H1 (cell line): ENCODE data around the gene ATOH7.
"Not testable (repeated sequence)": the region's sequence is repeated elsewhere in the genome, so short reads cannot be mapped to it uniquely, and the experiment has no call there.

Experiments
- ATF2 ChIP-seq: IDR thresholded peaks from 2 replicates; pipeline ENCODE4 v1.6.1; 2012; ENCODE audit warnings: low read length, inconsistent platforms
- CEBPB ChIP-seq: IDR thresholded peaks from 2 replicates; pipeline ENCODE4 v1.6.1; 2012; ENCODE audit warnings: low read depth, low read length
- CREB1 ChIP-seq: IDR thresholded peaks from 2 replicates; pipeline ENCODE4 v1.6.1; 2012; ENCODE audit warnings: inconsistent platforms
- EZH2 ChIP-seq: fragments of 200-600 bp; sonication (generic); IDR thresholded peaks from 2 replicates; pipeline ENCODE4 v1.7.1; 2012; ENCODE audit warnings: low read depth, mild to moderate bottlenecking, moderate library complexity, low read length, inconsistent platforms; ENCODE audit not compliant: severe bottlenecking
- NRF1 ChIP-seq: IDR thresholded peaks from 2 replicates; pipeline ENCODE4 v1.6.1; 2011; ENCODE audit warnings: mild to moderate bottlenecking, low read depth, low read length, improper control_type of control experiment
- POLR2A ChIP-seq, 2 experiments: IDR thresholded peaks; 1 replicate in 1 of 2; 2 replicates in 1 of 2; pipeline ENCODE4 v1.6.1; 2011; ENCODE audit warnings: low read depth in 2 of 2, low read length in 2 of 2, mild to moderate bottlenecking in 2 of 2; ENCODE audit errors: control extremely low read depth in 1 of 2
- POLR2AphosphoS5 ChIP-seq: IDR thresholded peaks from 2 replicates; pipeline ENCODE4 v1.6.1; 2011; ENCODE audit warnings: low read depth, low read length
- SIRT6 ChIP-seq: IDR thresholded peaks from one replicate; pipeline ENCODE4 v1.7.1; 2012; ENCODE audit warnings: low read length, inconsistent platforms
- YY1 ChIP-seq: IDR thresholded peaks from 2 replicates; pipeline ENCODE4 v1.6.1; 2011; ENCODE audit warnings: low read depth, mild to moderate bottlenecking, low read length
- TF ChIP-seq, protein P1 (sequence below), 3 experiments: IDR thresholded peaks; 1 replicate in 2 of 3; 2 replicates in 1 of 3; pipeline versions ENCODE4 v1.5.1 to v1.6.1; 2011; ENCODE audit warnings: low read length in 3 of 3, mild to moderate bottlenecking in 3 of 3, inconsistent platforms in 2 of 3, low read depth in 1 of 3, moderate library complexity in 1 of 3; ENCODE audit not compliant: insufficient read depth in 1 of 3; ENCODE audit errors: control extremely low read depth in 1 of 3

DNA sequence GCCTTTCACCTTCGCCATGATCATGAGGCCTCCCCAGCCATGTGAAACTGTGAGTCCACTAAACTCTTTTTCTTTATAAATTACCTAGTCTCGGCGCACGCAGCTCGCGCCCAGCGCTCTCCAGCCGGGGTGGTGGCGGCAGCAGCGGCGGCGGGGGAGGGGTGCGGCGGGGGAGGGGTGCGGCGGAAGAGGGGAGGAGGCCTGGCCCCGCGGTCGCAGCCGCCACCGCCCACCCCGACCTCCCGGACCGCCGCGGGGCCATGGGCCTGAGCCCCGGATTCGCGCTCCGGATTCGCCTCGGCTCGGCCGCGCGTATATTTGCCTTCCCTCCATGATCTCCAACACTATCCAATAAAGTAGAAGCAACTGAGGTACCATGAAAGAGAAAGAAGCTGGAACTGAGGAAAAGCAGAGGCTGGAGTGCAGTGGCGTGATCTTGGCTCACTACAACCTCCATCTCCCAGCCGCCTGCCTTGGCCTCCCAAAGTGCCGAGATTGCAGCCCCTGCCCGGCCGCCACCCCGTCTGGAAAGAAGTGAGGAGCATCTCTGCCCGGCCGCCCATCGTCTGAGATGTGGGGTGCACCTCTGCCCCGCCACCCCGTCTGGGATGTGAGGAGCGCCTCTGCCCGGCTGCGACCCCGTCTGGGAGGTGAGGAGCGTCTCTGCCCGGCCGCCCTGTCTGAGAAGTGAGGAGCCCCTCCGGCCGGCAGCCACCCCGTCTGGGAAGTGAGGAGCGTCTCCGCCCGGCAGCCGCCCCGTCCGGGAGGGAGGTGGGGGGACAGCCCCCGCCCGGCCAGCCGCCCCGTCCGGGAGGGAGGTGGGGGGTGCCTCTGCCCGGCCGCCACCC, 47.2 kb upstream of the ATOH7 start:
- TF ChIP-seq SIRT6; EZH2; POLR2AphosphoS5; POLR2A (IDR thresholded peaks at IDR 0.05; ENCODE audit: control extremely low read depth in 1 of 2, low read depth in 2 of 2, low read length in 2 of 2); NRF1; YY1; CEBPB; ATF2; CREB1: not testable (repeated sequence)
- TF ChIP-seq, protein P1, sequence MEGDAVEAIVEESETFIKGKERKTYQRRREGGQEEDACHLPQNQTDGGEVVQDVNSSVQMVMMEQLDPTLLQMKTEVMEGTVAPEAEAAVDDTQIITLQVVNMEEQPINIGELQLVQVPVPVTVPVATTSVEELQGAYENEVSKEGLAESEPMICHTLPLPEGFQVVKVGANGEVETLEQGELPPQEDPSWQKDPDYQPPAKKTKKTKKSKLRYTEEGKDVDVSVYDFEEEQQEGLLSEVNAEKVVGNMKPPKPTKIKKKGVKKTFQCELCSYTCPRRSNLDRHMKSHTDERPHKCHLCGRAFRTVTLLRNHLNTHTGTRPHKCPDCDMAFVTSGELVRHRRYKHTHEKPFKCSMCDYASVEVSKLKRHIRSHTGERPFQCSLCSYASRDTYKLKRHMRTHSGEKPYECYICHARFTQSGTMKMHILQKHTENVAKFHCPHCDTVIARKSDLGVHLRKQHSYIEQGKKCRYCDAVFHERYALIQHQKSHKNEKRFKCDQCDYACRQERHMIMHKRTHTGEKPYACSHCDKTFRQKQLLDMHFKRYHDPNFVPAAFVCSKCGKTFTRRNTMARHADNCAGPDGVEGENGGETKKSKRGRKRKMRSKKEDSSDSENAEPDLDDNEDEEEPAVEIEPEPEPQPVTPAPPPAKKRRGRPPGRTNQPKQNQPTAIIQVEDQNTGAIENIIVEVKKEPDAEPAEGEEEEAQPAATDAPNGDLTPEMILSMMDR (IDR thresholded peaks at IDR 0.05; ENCODE audit: control extremely low read depth in 1 of 3, insufficient read depth in 1 of 3, low read depth in 1 of 3, low read length in 3 of 3) = not testable (repeated sequence)
